GM10847 (cell line): ENCODE measurements around the gene ASB11.

Source experiments
- POLR2A ChIP-seq: IDR thresholded peaks from 2 replicates; pipeline ENCODE4 v1.6.1; 2011; ENCODE audit not compliant: insufficient read length; ENCODE audit errors: extremely low read depth

The ASB11 gene

DNA sequence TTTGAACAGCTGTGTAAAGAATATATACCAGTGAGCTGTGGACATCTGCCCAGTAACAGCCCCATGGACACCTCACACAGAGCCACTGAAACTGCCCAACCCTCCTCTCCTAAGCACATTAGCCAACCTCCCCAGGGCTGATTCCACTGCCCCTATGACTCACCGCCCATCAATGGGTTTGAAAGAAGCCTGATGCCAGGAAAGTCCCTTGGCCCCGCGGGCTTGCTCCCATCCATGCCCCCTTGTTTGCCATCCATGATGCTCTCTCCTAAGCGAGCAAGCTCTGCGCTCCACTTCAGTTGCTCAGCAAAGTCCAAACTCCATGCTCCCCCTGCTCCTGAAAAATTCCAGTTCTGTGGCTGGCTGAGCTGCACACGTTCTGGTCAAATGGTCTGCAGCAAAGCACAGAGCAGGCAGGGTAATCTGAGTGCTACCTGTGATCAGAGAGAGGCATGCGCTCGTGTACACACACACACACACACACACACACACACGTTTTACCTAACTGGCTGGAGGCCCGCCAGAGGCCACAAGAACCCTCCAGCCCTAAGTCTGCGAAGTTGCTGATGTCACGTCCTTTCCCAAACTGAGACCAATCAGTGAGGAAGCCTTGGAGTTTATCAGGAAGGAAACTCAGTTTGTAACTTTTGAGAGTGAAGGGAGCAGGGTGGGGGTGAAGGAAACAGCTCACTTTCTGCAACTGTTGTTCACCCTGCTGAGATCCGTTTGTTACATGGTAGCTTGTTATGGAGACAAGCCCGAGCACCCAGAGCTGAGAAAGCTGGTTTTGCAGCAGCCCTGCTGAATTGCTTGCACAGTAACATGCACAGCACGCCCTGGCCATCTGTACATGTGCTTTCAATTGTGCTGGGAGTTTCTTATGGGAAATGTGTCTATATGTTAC is 45.6 kb downstream of the ASB11 start, which contains the start of gene ASB9:
Gene ASB9, minus strand, starts transcription at position 466 of the 904 bp plus-strand sequence. Its CDS starts 209 bp downstream, at position 257.
- no peak for TF ChIP-seq POLR2A

DNA sequence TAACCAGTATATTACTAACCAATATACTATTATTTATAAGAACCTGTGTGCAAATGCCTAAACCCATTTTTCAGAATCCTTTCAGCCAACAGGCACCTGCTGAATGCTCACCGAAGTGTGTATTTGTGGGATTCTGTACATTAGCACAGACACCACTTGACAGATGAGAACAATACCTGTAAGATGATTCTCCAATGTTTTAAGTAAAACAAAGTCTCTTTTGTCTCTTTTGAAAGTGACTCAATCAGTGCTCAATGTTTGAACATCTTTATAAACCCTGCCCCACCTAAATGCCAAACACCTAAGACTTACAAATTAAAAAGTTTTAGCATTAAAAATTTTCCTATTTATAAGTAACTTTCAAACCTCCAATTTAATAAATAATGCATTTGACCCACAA is 46.3 kb downstream of the ASB11 start:
- TF ChIP-seq POLR2A: no peak

- TF ChIP-seq POLR2A: no peak
Measured at GRCh38 chrX:15254852-15255251, 60.6 kb downstream of the ASB11 start.

DNA sequence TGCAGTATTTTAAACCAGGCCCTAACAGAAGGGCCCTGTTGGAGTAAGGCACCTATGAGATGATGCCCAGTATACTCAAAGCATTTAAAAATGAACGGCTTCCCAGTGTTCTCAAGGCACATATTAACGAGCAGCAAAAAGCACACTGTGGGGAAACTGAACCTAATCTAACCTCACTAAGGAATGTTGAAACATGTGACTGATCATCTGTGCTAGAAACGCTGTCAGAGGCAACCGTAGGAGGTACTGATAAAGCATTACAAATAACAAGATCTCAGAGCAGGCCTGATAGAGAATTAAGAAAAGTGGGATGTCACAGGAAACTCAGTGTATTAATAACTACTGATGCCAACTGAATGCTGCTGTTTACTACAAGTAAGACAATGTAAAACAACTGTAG is 69.5 kb downstream of the ASB11 start:
- TF ChIP-seq POLR2A: no peak

GRCh38 chrX:15244421-15244820 is 71.0 kb downstream of the ASB11 start:
- TF ChIP-seq POLR2A: no peak

- TF ChIP-seq POLR2A: no peak
Measured at GRCh38 chrX:15242899-15243555, 72.4 kb downstream of the ASB11 start.

DNA sequence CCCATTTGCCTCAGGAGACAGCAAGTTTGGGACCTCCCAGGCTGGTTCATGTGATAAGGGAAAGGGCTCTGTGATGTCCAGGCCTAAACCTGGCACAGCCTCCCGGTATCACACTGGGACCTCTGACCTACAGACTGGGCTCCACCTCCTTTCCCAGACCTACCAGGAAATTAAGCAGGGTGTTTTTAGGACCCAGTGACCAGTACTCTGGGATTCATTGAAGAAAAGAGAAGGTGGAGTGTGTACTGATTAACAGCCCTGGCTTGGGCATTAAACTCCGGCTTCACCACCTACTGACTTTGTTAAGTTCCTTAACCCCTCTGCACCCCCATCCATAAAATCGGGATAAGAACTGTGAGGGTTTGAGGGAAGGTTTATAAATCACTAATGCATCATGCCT is 74.1 kb downstream of the ASB11 start:
- no peak for TF ChIP-seq POLR2A

GRCh38 chrX:15240414-15240813 is 75.0 kb downstream of the ASB11 start:
- TF ChIP-seq POLR2A: no peak

GRCh38 chrX:15236146-15236545 is 79.3 kb downstream of the ASB11 start:
- no peak for TF ChIP-seq POLR2A

DNA sequence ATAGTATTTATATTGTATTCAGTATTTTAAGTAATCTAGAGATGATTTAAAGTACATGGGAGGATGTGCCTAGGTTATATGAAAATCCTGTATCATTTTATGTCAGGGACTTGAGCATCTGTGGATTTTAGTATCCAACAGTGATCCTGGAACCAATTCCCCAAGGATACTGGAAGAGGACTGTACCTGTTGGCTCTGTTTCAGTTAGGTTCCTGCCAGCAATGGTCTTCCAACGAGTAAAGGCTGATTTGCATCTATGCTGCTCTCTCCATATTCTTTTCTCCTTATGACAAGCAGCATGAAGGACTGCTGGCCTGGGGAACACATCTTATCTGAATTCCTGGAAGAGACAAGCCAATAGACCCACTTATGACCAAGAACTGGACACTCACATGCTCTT is 80.4 kb downstream of the ASB11 start:
- no peak for TF ChIP-seq POLR2A

DNA sequence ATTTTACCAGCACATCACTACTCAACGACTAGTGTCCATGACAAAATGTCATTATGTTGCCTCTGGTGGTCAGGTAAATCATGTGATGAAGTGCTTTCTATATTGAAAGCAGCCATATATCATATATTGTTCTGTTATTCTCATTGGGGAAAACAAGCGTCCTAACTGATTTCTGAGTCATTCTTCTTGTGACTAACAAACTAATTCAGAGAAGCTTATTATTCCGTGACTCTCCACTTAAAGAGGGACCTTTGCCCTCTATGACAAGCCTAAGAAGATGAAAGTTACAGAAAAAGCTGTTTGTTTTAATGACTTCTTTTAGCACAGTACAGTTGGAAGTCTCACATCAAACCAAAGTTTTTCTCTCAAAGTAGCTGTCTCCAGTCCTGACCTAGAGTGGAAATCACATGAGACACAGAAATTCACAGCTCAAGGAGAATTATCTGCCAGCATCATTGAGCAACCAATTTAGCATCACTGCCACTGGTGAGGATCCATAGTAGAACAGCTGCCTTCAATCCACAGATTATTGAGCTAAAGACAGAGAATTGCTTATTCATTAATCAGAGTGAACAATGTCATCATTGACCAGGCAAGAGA is 81.9 kb downstream of the ASB11 start:
- no peak for TF ChIP-seq POLR2A
